ENCODE results near the gene ZIM2.

Gene ZIM2

DNA sequence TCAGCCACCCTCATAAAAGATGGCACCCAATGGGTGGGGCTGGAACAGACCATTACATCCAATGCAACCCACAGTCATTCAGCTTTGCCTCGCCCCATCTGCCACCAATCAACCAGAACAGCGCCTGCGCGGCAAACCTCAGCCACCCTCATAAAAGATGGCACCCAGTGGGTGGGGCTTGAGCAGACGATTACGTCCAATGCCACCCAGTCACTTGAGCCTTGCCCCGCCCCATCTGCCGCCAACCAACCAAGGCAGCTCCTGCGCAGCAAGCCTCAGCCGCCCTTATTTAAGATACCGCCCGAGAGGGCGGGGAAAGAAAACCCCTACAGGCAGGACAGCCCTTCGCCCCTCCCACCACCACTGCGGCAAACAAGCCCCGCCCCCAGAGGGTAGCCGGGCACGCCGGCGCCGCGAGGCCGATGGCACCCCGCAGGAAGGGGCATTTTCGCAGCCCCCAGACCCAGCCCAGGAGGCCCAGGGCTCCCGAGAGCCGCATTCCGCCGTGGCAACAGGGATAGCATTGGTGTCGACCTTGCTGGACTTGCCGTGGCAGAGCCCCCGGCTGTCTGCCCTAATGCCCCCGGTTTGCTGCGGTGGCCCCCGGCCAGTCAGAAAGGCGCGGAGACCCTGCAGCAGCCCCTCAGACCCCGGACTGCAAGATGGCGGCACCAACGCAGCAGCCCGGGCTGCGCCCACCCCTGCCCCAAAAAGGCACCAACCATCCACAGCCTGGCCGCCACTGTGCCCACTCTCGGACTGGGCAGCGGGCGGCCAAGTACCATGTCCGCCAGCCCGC, 675 bp downstream of the ZIM2 start:
- in situ Hi-C loops (cut with MboI; ENCODE audit: low sequenced_read_pairs): no loop called here

DNA sequence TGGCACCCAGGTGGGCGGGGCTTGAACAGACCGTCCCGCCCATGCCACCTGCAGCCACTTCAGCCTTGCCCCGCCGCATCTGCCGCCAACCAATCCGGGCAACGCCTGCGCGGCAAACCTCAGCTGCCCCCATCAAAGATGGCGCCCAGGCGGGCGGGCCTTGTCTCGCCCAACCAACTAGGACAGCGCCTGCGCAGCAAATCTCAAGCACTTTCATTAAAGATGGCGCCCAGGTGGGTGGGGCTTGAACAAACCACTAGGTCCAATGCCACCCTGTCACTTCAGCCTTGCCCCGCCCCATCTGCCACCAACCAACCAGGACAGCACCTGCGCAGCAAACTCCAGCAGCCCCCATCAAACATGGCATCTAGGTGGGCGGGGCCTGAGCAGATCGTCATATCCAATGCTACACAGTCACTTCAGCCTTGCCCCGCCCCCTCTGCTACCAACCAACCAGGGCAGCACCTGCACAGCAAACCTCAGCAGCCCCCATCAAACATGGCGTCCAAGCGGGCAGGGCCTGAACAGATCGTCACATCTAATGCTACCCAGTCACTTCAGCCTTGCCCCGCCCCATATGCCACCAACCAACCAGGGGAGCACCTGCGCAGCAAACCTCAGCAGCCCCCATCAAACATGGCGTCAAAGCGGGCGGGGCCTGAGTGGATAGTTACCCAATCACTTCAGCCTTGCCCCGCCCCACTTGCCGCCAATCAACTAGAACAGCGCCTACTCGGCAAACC, 1.4 kb downstream of the ZIM2 start:
- in situ Hi-C loops (cut with MboI; ENCODE audit: low sequenced_read_pairs): no loop called here

DNA sequence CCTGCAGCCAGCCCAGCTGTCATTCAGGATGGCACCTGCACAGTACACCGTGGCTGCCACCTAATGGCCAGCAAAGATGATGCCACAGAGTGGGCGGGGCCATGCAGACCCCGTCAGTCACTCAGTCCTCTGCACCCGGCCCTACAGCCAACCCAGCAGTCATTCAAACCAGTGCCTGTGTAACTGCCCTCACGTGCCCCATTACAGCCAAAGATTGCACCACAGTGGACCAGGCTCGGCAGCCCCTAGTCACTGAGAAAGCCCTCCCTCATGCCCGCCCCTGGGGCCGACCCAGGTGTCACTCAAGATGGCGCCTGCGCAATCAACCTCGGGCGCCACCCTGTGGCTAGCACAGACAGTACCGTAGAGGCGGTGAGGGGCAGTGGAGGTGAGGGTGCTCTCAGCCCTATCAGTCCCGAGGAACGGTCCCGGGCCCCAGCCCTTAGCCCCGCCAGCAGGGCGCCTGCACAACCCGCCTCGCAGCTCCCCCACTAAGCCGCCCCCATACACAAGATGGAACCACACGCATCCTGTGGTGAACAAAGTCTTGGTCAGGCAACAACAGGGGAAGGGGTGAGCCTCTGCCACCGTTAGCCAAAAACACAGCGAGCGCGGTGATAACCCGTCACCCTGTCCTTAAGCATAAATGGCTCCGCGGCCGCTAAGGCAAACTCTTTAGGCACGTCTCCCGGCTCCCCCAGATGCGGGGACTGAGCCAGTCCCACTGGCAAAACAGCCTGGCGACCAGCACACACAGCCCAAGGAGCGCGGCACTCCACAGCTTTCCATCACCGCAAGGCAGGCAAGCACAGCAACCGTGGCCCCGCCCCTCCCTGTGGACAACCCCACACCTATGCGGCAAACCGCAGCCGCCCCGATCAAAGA, 2.3 kb downstream of the ZIM2 start:
- in situ Hi-C loops (cut with MboI; ENCODE audit: low sequenced_read_pairs): no loop called here

DNA sequence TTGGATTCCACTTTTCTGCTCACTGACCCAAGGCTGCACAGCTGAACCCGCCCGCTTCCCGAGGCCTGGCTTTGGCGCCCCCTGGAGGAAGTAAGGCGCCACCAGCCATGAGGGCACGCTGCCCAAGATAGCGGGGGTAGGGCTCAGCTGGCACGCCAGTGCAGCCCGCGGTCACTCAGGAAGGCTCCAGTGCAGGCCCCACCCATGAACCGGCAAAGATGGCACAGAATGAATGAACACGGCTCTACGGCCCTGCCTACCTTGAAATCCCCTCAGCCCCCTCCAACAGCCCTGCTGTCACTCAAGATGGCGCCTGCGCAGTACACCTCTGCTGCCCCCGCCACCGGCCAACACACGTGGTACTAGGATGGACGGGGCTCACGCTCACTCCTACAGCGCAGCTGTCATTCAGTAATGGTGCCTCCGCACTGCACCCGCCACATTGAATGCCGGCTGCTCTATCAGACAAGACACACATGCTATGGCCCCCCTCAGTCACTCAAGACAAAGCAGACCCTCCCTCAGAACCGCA, 3.0 kb downstream of the ZIM2 start:
- in situ Hi-C loops (cut with MboI; ENCODE audit: low sequenced_read_pairs): no loop called here

DNA sequence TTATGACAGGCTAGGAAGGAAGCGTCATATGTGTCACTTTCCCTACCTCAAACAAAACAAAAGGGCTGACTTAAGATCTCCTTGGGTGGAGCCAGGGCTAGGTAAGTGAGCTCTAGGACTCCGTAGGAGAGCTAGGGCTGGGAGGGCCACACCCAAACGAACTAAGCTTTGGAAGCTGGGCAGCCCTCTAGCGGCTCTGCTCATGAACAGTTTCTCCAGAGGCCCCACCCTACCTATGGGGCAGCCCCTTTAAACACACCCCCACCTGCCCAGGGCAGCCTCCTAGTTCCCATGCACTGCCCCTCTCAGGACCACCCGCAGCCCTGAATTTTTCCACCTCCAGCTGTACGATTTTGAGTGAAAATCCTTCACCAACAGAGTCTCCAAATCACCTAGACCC, 3.5 kb downstream of the ZIM2 start:
- in situ Hi-C loops (cut with MboI; ENCODE audit: low sequenced_read_pairs): no loop called here

DNA sequence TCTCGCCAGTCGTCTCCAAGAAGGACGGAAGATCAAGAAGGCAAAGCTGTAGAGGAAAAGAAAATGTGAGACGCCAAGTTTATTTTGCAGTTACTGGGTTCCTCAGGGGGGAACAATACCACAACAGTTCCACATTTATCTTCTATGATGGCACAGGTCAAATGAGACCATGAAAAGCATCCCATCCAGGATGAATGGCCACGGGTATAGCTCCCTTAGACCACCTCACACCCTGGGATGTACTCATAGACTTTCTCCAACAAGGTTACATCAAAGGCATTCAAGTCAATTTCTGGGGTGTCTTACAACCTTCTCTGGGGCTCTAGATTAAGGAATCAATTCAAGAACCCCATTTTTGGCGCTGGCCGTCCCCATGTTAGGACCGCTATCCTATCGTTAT, 4.5 kb downstream of the ZIM2 start:
- in situ Hi-C loops (cut with MboI; ENCODE audit: low sequenced_read_pairs): no loop called here

DNA sequence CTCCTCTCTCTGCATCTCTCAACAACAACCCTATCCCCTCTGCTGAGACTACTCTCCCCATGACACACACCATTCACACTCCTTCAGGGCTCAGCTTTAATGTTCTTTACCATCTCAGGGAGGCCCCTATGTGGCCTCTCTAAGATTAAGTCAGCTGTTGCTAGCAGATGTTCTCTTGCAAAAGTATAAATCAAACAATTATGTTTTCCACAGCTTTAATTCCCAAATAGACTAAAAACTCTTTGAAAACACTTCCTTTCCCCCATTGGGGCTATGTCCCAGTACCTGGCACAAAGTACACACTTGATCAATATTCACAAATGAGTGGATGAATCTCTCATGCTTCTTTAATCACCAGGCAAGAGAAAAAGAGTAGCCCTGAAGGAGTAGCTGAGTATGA, 5.1 kb downstream of the ZIM2 start:
- in situ Hi-C loops (cut with MboI; ENCODE audit: low sequenced_read_pairs): no loop called here

DNA sequence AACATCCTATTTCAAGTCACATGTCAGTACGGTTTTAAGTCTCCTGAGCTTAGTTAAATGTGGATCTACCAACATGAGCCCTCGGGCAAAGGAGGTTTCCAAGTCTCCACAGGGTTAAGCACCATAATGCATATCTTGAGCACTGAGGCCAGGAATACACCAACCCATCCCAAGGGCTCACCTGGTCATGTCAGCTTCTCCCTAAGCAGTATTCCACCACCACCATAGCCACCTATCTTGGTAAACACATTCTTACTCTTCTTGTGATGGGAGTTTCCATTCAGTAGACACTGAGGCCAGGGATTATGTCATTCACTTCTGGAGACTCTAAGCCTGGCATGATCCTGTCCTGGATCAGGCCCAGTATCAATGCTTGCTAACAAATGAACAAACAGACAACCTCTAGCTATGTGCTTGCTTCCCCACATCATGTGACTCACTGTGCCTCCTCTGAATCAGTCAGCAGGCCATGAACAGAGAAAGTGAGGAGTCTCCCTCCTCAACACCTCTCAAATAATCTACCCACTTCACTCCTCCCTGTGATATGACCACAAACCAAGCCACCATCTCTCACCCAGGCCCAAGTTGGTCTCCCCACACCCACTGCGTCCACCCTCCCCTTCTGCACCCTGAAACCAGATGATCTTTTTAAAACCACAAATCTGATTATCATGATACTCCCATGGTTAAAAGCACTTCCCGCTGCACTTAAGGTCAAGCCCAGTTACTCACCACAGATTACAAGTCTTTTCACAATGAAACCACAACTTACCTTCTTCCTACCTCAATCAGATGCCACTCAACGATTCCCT, 5.8 kb downstream of the ZIM2 start:
- in situ Hi-C loops (cut with MboI; ENCODE audit: low sequenced_read_pairs): no loop called here

DNA sequence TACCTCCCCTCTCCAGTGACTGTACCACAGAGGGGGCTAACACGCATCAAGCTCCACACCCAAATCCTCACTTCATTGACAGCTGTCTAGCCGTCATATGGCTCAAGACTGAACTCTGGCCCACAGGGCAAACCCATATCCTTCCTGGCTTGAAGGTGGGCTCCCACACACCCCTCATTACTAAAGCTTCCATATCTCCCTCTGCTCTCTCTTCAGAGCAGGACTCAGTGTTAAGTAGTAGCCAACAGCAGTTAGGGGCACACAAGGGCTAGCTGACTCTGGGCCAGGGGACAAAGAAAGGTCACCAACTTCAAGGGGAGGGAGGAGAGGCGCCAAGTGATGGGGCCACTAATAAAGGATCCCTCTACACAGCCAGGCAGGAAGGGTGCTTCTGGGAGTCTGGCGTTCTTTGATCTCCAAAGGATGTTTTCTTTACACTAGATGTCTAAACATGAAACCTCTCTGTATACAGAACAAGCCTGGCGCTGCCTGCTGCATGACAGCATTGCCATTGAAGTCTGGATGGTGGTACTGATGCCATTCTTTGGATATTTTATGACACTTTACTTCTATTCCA, 8.1 kb downstream of the ZIM2 start:
- in situ Hi-C loops (cut with MboI; ENCODE audit: low sequenced_read_pairs): no loop called here

DNA sequence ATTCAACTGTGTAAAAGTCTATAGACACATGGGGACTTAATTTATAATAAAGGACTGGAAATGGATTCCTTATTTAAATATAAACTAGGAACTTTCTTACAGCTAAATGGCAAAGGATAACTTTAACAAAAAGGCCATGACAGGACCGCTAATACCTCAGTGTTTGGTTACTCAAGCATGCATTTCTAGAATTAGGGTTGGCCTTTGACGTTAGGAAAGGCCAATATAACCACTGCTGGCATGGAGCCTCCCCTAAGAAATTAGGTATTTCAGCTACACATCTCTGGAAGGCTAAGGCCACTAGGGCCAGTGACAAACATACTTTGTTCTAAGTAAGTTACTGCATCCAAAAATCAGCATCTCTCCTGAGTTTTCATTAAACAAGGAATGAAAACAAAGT, 9.3 kb downstream of the ZIM2 start:
- in situ Hi-C loops (cut with MboI; ENCODE audit: low sequenced_read_pairs): no loop called here

DNA sequence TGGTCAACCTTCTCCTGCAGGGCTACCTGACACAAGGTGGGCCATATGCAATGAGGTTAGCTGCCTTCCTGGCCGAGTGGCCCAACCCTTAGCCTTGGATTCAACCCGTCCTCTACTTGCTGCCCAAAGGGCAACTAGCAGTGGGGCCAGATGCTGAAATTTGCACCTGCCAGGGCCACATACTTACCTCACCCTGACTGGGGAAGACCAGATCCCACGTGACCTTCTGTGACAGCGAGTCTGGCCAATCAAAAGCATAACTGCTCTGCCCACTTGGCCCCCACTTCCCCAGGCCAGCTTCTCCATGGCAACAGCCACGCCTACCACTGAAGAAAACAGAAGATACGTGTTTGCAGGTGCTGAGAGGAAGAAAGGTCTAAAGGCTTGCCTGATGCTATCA, 10.9 kb downstream of the ZIM2 start:
- in situ Hi-C loops (cut with MboI; ENCODE audit: low sequenced_read_pairs): no loop called here

DNA sequence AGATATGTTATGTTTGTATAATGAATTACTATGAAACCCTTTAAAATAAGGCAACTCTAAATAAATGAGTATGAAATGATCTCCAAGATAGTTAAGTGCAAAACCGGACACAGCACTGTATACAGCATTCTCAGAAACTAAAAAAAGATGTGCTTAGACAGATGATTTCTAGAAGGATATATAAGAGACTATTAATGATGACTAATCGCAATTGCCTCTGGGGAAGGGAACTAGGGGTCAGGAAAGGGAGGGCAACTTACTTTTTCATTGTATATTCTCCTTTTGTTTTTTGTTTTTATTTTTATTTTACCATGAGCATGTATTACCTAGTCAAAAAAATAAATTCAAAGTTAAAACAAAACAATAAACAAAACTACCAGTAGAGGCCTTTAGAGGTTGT, 12.8 kb downstream of the ZIM2 start:
- in situ Hi-C loops (cut with MboI; ENCODE audit: low sequenced_read_pairs): no loop called here

DNA sequence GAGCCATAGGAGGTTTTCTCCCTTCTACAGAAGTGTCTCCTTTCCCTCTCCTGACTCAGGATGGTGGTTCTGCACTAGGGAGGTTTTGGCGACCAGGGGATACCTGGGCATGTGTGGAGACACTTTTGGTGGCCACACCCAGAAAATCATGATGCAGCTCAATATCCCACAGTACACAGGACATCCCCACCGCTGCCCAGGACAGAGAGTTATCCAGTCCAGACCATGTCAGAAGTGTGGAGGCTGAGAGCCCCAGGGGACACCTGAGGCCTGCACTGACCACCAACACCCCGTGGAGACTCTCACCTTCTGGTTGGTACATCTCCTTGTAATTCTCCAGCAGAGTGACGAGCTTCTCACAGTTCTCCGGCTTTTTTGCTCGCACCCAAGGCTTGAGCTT, 16.6 kb downstream of the ZIM2 start:
- in situ Hi-C loops (cut with MboI; ENCODE audit: low sequenced_read_pairs): no loop called here

DNA sequence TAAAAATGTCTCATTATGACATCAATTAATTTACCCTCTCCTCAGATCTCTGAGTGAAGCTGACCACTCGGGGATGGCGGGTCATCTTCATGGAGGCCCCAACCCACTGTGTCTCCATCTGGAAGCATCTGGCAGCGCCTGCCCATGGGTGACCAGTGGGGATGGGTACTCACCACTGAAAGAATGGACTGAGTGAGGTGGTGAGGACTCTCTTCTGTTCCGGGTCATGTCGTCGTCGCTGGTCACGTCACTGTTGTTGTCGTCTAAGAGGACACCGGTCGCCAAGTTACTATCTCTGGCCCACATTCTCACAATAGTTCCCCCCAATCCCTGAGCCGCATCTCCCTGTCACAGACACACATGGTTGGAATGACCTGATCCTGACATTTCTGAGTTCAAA, 17.1 kb downstream of the ZIM2 start:
- in situ Hi-C loops (cut with MboI; ENCODE audit: low sequenced_read_pairs): no loop called here

DNA sequence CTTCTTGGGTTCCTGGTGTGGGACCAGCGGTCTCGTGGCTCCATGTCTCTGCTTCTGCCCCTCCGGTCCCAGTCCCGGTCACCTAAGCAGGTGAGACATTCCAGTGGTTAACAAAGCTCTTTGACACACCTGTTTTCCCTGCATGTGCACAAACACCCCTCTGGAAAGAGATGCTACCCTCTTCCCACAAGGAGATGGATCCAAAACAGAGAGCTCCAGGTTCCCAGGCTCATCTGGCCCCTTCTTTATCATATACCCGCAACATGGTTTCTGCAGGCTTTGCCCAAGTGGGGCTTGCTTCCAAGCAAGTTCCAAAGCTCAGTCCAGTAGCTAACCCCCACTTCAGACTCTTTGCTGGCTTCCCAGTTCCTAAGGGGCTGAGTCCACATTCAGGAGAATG, 17.8 kb downstream of the ZIM2 start:
- in situ Hi-C loops (cut with MboI; ENCODE audit: low sequenced_read_pairs): no loop called here

DNA sequence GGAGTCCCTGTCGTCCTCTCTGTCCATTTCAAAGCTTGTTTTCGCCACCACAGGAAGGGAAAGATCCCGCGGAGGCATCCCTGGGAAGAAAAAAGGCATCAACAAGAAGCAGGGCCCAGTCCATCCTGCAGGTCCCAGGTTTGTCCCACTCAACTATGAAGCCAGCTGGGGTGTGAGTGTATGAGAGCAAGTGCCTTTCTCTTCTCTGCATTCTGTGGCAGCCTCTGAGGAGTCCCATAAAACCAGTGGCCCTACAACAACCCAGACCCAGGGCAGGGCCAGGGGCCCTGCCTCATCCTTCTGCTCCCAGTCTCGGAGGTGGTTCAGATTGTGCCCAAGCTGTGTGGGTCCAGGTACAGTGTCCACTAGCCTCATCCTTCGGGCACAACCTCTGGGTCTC, 18.9 kb downstream of the ZIM2 start:
- in situ Hi-C loops (cut with MboI; ENCODE audit: low sequenced_read_pairs): no loop called here

DNA sequence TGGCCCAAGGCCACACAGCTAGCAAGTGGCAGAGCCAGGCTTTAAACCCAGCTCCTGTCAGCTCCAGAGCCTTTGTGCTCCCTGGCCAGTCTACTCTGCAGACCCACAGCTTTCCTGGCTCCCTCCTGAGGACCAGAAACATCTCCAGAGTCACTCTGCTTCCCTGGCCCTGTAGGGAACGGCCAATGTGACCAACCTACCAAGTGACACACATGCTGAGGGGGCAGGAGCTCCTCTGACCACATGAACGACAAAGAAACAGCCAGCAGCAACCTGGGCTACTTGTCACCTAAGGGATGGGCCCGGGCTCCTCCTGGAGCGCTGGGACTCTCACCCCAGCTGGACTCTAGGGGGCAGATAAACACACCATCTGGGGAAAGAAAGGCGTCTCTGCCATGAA, 19.3 kb downstream of the ZIM2 start:
- in situ Hi-C loops (cut with MboI; ENCODE audit: low sequenced_read_pairs): no loop called here

DNA sequence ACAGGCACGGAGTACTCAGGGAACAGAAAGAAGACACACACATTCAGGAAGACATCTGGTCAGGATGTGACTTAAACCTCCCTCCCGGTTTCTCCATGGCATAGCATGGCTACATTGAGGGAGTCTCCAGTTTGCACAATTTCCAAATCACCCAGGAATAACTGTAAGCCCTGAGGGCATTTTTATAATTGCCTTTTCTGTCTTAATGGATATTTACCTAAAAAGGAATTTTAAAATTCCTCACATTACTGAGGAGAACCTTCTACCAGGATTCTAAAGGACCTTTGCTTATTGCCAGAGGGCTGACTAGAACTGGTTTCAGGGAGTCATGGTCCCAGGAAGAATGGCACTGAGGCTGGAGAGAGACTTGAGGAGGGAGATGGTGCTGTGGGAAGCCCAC, 21.4 kb downstream of the ZIM2 start:
- in situ Hi-C loops (cut with MboI; ENCODE audit: low sequenced_read_pairs): no loop called here

DNA sequence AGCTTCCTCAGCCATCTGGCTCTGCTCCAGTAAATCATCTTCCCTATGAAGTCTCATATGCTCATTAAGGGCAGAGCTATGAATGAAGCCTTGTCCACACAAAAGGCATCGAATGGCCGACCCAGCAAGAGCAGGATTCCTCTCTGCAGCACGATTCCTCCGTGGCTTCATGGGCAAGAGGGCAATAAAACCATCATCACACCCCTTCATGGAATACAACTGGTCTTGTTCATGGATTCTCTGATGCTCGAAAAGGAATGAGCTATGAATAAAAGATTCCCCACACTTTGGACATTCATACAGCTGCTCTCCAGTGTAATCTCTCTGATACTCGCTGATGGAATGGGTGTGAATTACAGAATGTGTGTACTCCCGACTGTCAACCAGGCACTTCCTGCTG, 25.9 kb downstream of the ZIM2 start:
- in situ Hi-C loops (cut with MboI; ENCODE audit: low sequenced_read_pairs): no loop called here

DNA sequence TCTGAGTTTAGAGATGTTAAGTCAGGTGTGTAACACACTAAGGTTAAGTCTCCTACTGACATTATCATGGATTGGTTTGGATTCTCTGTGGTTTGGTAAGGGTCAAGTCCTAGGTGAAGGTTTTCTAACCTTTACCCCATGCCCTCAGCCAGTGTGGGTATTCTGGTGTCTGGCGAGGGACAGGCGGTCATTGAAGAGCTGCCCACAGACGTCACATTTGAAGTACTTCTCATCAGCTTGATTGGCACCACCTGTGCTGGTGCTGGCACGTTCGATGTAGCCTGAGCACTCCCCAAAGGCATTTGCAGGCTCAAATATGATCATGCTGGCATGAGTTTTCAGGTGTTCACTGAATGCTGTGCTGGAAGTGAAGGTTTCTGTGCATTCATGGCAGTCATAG, 27.0 kb downstream of the ZIM2 start:
- in situ Hi-C loops (cut with MboI; ENCODE audit: low sequenced_read_pairs): no loop called here
